HepG2 (cell line): ENCODE data around the gene UBXN1. TPM values are rescaled to one million over a fixed set of nuclear protein-coding genes. Genes with fewer than 3 reads are reported as not detected.

Experiments
- BRCA1 ChIP-seq: sonication (generic); formaldehyde crosslinking; IDR thresholded peaks from 2 replicates; pipeline ENCODE4 v1.4.0; 2020; ENCODE audit warnings: missing genetic modification reagents
- CEBPG ChIP-seq: IDR thresholded peaks from 2 replicates; pipeline ENCODE4 v1.6.1; 2016
- EED ChIP-seq: sonication (generic); formaldehyde crosslinking; IDR thresholded peaks from 2 replicates; pipeline ENCODE4 v1.5.0; 2020; ENCODE audit warnings: mild to moderate bottlenecking, missing genetic modification reagents
- KLF12 ChIP-seq: sonication (generic); formaldehyde crosslinking; IDR thresholded peaks from 2 replicates; pipeline ENCODE4 v1.4.0; 2020; ENCODE audit warnings: missing genetic modification reagents, borderline replicate concordance
- PHF21A ChIP-seq: sonication (generic); formaldehyde crosslinking; IDR thresholded peaks from 2 replicates; pipeline ENCODE4 v1.5.0; 2020; ENCODE audit warnings: mild to moderate bottlenecking, missing genetic modification reagents
- REL ChIP-seq: sonication (generic); formaldehyde crosslinking; conservative IDR thresholded peaks from 2 replicates; pipeline ENCODE4 v1.8.0; 2022; ENCODE audit warnings: mild to moderate bottlenecking, missing genetic modification reagents, moderate library complexity
- RFX1 ChIP-seq: fragments of 450-650 bp; IDR thresholded peaks from 2 replicates; pipeline ENCODE4 v1.6.1; 2017
- SALL2 ChIP-seq: sonication (generic); formaldehyde crosslinking; IDR thresholded peaks from 2 replicates; pipeline ENCODE4 v1.8.1; 2023; ENCODE audit warnings: mild to moderate bottlenecking, missing genetic modification reagents, inconsistent platforms
- ZC3H4 ChIP-seq: sonication (generic); formaldehyde crosslinking; IDR thresholded peaks from 2 replicates; pipeline ENCODE4 v1.4.0; 2020; ENCODE audit warnings: missing genetic modification reagents, borderline replicate concordance
- ZFP36 ChIP-seq: fragments of 150-350 bp; IDR thresholded peaks from 2 replicates; pipeline ENCODE4 v1.6.1; 2018; ENCODE audit warnings: borderline replicate concordance, low read length, low read depth; ENCODE audit not compliant: partially characterized antibody
- ZNF333 ChIP-seq: sonication (generic); formaldehyde crosslinking; IDR thresholded peaks from 2 replicates; pipeline ENCODE4 v1.4.0; 2020; ENCODE audit warnings: mild to moderate bottlenecking, missing genetic modification reagents, borderline replicate concordance
- ZNF350 ChIP-seq: sonication (generic); formaldehyde crosslinking; IDR thresholded peaks from 2 replicates; pipeline ENCODE4 v1.4.0; 2020; ENCODE audit warnings: mild to moderate bottlenecking, low read depth, missing genetic modification reagents, borderline replicate concordance
- ZNF460 ChIP-seq: sonication (generic); formaldehyde crosslinking; IDR thresholded peaks from 2 replicates; pipeline ENCODE4 v1.5.1; 2020; ENCODE audit warnings: missing genetic modification reagents, mild to moderate bottlenecking, borderline replicate concordance
- ZNF543 ChIP-seq: sonication (generic); formaldehyde crosslinking; IDR thresholded peaks from 2 replicates; pipeline ENCODE4 v1.4.0; 2020; ENCODE audit warnings: mild to moderate bottlenecking, missing genetic modification reagents
- ZNF563 ChIP-seq: sonication (generic); formaldehyde crosslinking; IDR thresholded peaks from 2 replicates; pipeline ENCODE4 v1.8.0; 2022; ENCODE audit warnings: mild to moderate bottlenecking, moderate library complexity, missing genetic modification reagents
- ZNF780A ChIP-seq: sonication (generic); formaldehyde crosslinking; IDR thresholded peaks from 2 replicates; pipeline ENCODE4 v1.8.0; 2022; ENCODE audit warnings: mild to moderate bottlenecking, missing genetic modification reagents, moderate library complexity
- polyA plus RNA-seq, 8 experiments: library from polyadenylated mRNA; depleted of rRNA in 3 of 8; stranded (reverse) in 7 of 8; unstranded in 1 of 8; fragments of >200 nt; fragmentation: Illumina TruSeq in 4 of 8; extraction: Trizol in 4 of 8; gene quantifications; 2 replicates each; pipeline versions ENCODE4 v1.2.1 to v1.2.3, GENCODE V29; 2011 to 2016; ENCODE audit warnings: low read depth in 4 of 8, missing spikeins in 1 of 8, mixed read lengths in 1 of 8; ENCODE audit not compliant: insufficient read depth in 1 of 8
- total RNA-seq, 5 experiments: library from RNA; depleted of rRNA; stranded (reverse); fragments of >200 nt; fragmentation: Illumina TruSeq; extraction: Trizol; gene quantifications; 2 replicates each; pipeline ENCODE4 v1.2.3, GENCODE V29; 2016; ENCODE audit warnings: low read depth in 1 of 5
- TF ChIP-seq, protein P1 (sequence below): sonication (generic); formaldehyde crosslinking; IDR thresholded peaks from 2 replicates; pipeline ENCODE4; 2020; ENCODE audit warnings: missing genetic modification reagents, mild to moderate bottlenecking, borderline replicate concordance
- TF ChIP-seq, protein P2 (sequence below): sonication (generic); formaldehyde crosslinking; IDR thresholded peaks from 2 replicates; pipeline ENCODE4 v1.5.1; 2020; ENCODE audit warnings: mild to moderate bottlenecking, missing genetic modification reagents
- TF ChIP-seq, protein P3 (sequence below): sonication (generic); formaldehyde crosslinking; IDR thresholded peaks from 2 replicates; pipeline ENCODE4 v1.9.0; 2021; ENCODE audit warnings: missing genetic modification reagents, borderline replicate concordance
- TF ChIP-seq, protein P4 (sequence below): fragments of 450-650 bp; IDR thresholded peaks from 2 replicates; pipeline ENCODE4 v1.6.1; 2017

Gene UBXN1
- total and polyA plus RNA-seq, 2 of the 13 experiments (the other 11 are each of a cell fraction or from before 2014, with no cell fraction given) = 47.5 to 52.4 TPM

DNA sequence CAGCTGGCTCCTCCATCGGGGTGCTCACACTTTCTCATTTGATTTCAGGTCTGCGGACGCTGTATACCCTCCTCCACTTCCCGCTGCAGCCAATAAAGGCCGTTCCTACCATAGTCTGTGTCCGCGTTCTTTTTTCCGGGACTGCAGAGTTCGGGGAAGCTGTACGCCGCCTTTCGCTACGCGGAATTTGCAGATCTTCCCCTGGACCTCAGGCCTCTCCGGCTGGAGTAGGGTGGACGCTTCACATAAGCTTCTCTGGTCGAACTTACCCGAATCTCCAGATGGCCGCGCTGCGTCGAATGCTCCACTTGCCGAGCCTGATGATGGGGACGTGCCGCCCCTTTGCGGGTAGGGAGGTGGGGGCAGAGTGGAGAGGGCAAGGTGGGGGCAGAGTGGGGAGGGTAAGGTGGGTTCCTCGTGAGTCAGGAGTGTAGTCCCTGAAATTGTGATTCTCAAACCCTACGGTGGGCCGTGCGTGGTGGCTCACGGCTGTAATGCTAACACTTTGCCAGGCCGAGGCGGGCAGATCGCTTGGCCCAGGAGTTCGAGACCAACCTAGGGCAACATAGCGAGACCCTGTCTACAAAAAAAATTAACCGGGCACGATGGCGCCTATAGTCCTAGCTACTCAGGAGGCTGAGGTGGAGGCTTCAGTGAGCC, 13.1 kb downstream of the UBXN1 start (continued):
- TF ChIP-seq, protein P1, sequence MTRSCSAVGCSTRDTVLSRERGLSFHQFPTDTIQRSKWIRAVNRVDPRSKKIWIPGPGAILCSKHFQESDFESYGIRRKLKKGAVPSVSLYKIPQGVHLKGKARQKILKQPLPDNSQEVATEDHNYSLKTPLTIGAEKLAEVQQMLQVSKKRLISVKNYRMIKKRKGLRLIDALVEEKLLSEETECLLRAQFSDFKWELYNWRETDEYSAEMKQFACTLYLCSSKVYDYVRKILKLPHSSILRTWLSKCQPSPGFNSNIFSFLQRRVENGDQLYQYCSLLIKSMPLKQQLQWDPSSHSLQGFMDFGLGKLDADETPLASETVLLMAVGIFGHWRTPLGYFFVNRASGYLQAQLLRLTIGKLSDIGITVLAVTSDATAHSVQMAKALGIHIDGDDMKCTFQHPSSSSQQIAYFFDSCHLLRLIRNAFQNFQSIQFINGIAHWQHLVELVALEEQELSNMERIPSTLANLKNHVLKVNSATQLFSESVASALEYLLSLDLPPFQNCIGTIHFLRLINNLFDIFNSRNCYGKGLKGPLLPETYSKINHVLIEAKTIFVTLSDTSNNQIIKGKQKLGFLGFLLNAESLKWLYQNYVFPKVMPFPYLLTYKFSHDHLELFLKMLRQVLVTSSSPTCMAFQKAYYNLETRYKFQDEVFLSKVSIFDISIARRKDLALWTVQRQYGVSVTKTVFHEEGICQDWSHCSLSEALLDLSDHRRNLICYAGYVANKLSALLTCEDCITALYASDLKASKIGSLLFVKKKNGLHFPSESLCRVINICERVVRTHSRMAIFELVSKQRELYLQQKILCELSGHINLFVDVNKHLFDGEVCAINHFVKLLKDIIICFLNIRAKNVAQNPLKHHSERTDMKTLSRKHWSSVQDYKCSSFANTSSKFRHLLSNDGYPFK = peak; percentile 29; the same call in 1 of the 2 replicates
- TF ChIP-seq ZC3H4 (no peak; the same call in 1 of the 2 replicates), CEBPG (CRISPR knock-in tag) (no peak), EED (CRISPR knock-in tag) (no peak; the same call in 1 of the 2 replicates), BRCA1 (no peak), ZFP36 (no peak), RFX1 (no peak), ZNF460 (no peak), REL (CRISPR knock-in tag) (peak; percentile 30; the same call in 1 of the 2 replicates), ZNF543 (CRISPR knock-in tag) (no peak; the same call in 1 of the 2 replicates), PHF21A (CRISPR knock-in tag) (no peak), ZNF350 (CRISPR knock-in tag) (no peak), SALL2 (CRISPR knock-in tag) (no peak), KLF12 (CRISPR knock-in tag) (0 out of 2 replicates have a peak, but pooled peaks have one; percentile 16), ZNF333 (no peak), ZNF780A (CRISPR knock-in tag) (no peak; the same call in 1 of the 2 replicates), ZNF563 (0 out of 2 replicates have a peak, but pooled peaks have one; percentile 20)
- TF ChIP-seq, protein P2, sequence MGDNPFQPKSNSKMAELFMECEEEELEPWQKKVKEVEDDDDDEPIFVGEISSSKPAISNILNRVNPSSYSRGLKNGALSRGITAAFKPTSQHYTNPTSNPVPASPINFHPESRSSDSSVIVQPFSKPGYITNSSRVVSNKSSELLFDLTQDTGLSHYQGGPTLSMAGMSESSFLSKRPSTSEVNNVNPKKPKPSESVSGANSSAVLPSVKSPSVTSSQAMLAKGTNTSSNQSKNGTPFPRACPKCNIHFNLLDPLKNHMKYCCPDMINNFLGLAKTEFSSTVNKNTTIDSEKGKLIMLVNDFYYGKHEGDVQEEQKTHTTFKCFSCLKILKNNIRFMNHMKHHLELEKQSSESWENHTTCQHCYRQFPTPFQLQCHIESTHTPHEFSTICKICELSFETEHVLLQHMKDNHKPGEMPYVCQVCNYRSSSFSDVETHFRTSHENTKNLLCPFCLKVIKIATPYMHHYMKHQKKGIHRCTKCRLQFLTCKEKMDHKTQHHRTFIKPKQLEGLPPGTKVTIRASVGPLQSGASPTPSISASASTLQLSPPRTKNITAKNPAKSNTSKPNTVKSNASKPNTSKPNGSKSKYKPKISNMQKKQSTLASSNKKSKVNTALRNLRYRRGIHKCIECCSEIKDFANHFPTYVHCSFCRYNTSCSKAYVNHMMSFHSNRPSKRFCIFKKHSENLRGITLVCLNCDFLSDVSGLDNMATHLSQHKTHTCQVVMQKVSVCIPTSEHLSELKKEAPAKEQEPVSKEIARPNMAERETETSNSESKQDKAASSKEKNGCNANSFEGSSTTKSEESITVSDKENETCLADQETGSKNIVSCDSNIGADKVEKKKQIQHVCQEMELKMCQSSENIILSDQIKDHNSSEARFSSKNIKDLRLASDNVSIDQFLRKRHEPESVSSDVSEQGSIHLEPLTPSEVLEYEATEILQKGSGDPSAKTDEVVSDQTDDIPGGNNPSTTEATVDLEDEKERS (CRISPR knock-in tag) = no peak
- TF ChIP-seq, protein P3, sequence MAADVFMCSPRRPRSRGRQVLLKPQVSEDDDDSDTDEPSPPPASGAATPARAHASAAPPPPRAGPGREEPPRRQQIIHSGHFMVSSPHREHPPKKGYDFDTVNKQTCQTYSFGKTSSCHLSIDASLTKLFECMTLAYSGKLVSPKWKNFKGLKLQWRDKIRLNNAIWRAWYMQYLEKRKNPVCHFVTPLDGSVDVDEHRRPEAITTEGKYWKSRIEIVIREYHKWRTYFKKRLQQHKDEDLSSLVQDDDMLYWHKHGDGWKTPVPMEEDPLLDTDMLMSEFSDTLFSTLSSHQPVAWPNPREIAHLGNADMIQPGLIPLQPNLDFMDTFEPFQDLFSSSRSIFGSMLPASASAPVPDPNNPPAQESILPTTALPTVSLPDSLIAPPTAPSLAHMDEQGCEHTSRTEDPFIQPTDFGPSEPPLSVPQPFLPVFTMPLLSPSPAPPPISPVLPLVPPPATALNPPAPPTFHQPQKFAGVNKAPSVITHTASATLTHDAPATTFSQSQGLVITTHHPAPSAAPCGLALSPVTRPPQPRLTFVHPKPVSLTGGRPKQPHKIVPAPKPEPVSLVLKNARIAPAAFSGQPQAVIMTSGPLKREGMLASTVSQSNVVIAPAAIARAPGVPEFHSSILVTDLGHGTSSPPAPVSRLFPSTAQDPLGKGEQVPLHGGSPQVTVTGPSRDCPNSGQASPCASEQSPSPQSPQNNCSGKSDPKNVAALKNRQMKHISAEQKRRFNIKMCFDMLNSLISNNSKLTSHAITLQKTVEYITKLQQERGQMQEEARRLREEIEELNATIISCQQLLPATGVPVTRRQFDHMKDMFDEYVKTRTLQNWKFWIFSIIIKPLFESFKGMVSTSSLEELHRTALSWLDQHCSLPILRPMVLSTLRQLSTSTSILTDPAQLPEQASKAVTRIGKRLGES = no peak
- TF ChIP-seq, protein P4, sequence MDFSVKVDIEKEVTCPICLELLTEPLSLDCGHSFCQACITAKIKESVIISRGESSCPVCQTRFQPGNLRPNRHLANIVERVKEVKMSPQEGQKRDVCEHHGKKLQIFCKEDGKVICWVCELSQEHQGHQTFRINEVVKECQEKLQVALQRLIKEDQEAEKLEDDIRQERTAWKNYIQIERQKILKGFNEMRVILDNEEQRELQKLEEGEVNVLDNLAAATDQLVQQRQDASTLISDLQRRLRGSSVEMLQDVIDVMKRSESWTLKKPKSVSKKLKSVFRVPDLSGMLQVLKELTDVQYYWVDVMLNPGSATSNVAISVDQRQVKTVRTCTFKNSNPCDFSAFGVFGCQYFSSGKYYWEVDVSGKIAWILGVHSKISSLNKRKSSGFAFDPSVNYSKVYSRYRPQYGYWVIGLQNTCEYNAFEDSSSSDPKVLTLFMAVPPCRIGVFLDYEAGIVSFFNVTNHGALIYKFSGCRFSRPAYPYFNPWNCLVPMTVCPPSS = no peak
